Keratinocyte (primary cell): ENCODE results near the gene DGLUCY. TPM values are rescaled to one million over a fixed set of nuclear protein-coding genes. Genes with fewer than 3 reads are reported as not detected.
"Not testable (repeated sequence)": the region's sequence is repeated elsewhere in the genome, so short reads cannot be mapped to it uniquely, and the experiment has no call there.

Experiments used
- DNase-seq: peaks from one replicate; pipeline ENCODE4 v3.0.0-alpha.2; 2011; ENCODE audit warnings: low read depth, missing footprints, low spot score
- FAIRE-seq: peaks from 2 replicates; lab custom pipeline; 2011; peaks lifted over from hg19 to GRCh38; lab: Jason Lieb, UNC
- H2AFZ ChIP-seq: 2 replicates; pipeline ENCODE4 v1.6.0; 2012; ENCODE audit warnings: low read length, control low read depth, inconsistent platforms; ENCODE audit not compliant: control insufficient read depth
- H3K27ac ChIP-seq: 2 replicates; pipeline ENCODE4 v1.5.1; 2011; ENCODE audit warnings: low read length; ENCODE audit not compliant: control insufficient read depth, insufficient read depth
- H3K27me3 ChIP-seq: 3 replicates; pipeline ENCODE4 v1.6.0; 2011; ENCODE audit warnings: low read length; ENCODE audit not compliant: control insufficient read depth, insufficient read depth; ENCODE audit errors: extremely low read depth
- H3K36me3 ChIP-seq, 2 experiments: 2 replicates in 1 of 2; 3 replicates in 1 of 2; pipeline ENCODE4 v1.5.1; 2011; ENCODE audit warnings: low read length in 2 of 2, mild to moderate bottlenecking in 1 of 2; ENCODE audit not compliant: control insufficient read depth in 2 of 2, insufficient read depth in 2 of 2; ENCODE audit errors: extremely low read depth in 1 of 2
- H3K4me1 ChIP-seq: 3 replicates; pipeline ENCODE4 v1.5.1; 2011; ENCODE audit warnings: low read length; ENCODE audit not compliant: control insufficient read depth, insufficient read depth; ENCODE audit errors: extremely low read depth
- H3K4me2 ChIP-seq: 3 replicates; pipeline ENCODE4 v1.6.0; 2011; ENCODE audit warnings: low read depth, low read length; ENCODE audit not compliant: control insufficient read depth, insufficient read depth; ENCODE audit errors: extremely low read depth
- H3K4me3 ChIP-seq, 3 experiments: fragments of 200-600 bp in 1 of 3; sonication (generic) in 1 of 3; 2 replicates in 2 of 3; 3 replicates in 1 of 3; pipeline ENCODE4 v1.5.1; 2011 to 2016; ENCODE audit warnings: low read length in 3 of 3, mild to moderate bottlenecking in 3 of 3, control low read depth in 2 of 3, inconsistent platforms in 1 of 3, low read depth in 1 of 3, mixed read lengths in 1 of 3, mixed run types in 1 of 3, moderate library complexity in 1 of 3; ENCODE audit not compliant: control insufficient read depth in 2 of 3, insufficient read depth in 2 of 3; ENCODE audit errors: extremely low read depth in 1 of 3
- H3K79me2 ChIP-seq: 2 replicates; pipeline ENCODE4 v1.6.0; 2012; ENCODE audit warnings: low read length; ENCODE audit not compliant: control insufficient read depth, insufficient read depth
- H3K9ac ChIP-seq: 3 replicates; pipeline ENCODE4 v1.6.0; 2011; ENCODE audit warnings: low read length; ENCODE audit not compliant: control insufficient read depth, insufficient read depth; ENCODE audit errors: extremely low read depth
- H3K9me1 ChIP-seq: 3 replicates; pipeline ENCODE4 v1.6.0; 2011; ENCODE audit warnings: low read length; ENCODE audit not compliant: control insufficient read depth, insufficient read depth; ENCODE audit errors: extremely low read depth
- H3K9me3 ChIP-seq: 2 replicates; pipeline ENCODE4 v1.5.1; 2012; ENCODE audit warnings: low read depth, low read length; ENCODE audit not compliant: control insufficient read depth
- H4K20me1 ChIP-seq: 3 replicates; pipeline ENCODE4 v1.6.0; 2011; ENCODE audit warnings: low read length; ENCODE audit not compliant: control insufficient read depth, insufficient read depth; ENCODE audit errors: extremely low read depth
- CTCF ChIP-seq, 3 experiments: IDR thresholded peaks in 1 of 3; conservative IDR thresholded peaks in 1 of 3; optimal IDR thresholded peaks in 1 of 3; 2 replicates in 2 of 3; 3 replicates in 1 of 3; pipeline versions ENCODE3 to v1.5.1; 2011; ENCODE audit warnings: low read length in 3 of 3, mild to moderate bottlenecking in 3 of 3, moderate library complexity in 2 of 3, control low read depth in 1 of 3, inconsistent platforms in 1 of 3; ENCODE audit not compliant: insufficient read depth in 2 of 3; ENCODE audit errors: extremely low read depth in 1 of 3
- EZH2 ChIP-seq: IDR thresholded peaks from one replicate; pipeline ENCODE4 v1.6.1; 2012; ENCODE audit warnings: inconsistent platforms, mild to moderate bottlenecking, low read length, moderate library complexity
- dilution Hi-C: fragments of 300-500 bp; cut with MboI; formaldehyde crosslinking; loops from one replicate; pipeline ENCODE4 v1.7.0; 2020; ENCODE audit warnings: low sequenced_read_pairs; ENCODE audit not compliant: extremely low pct_ligation_motif_present
- polyA plus RNA-seq, 5 experiments: library from polyadenylated mRNA; depleted of rRNA in 3 of 5; stranded (reverse) in 3 of 5; stranded (forward) in 1 of 5; unstranded in 1 of 5; fragments of >200 nt; gene quantifications; 1 replicate in 1 of 5; 2 replicates in 3 of 5; 3 replicates in 1 of 5; pipeline versions ENCODE4 v1.2.1 to v1.2.3, GENCODE V29; 2011 to 2012; ENCODE audit warnings: missing spikeins in 2 of 5, low read depth in 1 of 5, low replicate concordance in 1 of 5

The DGLUCY gene
- polyA plus RNA-seq, 1 donor (not counting 4 experiments of a cell fraction or from before 2014, with no cell fraction given), result 19.4 TPM

GRCh38 chr14:91090743-91091142 is 23.1 kb upstream of the DGLUCY start:
- H2AFZ ChIP-seq, result no peak overlapping the region
- FAIRE-seq, result no peak

GRCh38 chr14:91092073-91092472 is 21.8 kb upstream of the DGLUCY start:
- FAIRE-seq (no peak), DNase-seq (no peak)
- dilution Hi-C loops, result no loop called here
- no peaks in the 10 kb centered on the region for H4K20me1 ChIP-seq
- no peaks in the 10 kb centered on the region for H3K79me2 ChIP-seq
- no peak overlapping the region for H3K4me2 ChIP-seq
- no peaks in the 10 kb centered on the region for H3K36me3 ChIP-seq
- H3K27ac ChIP-seq, result no peak overlapping the region
- no peak overlapping the region for H2AFZ ChIP-seq
- peaks cover 9% of the 10 kb centered on the region for H3K4me1 ChIP-seq
- no peak for TF ChIP-seq CTCF (optimal IDR thresholded peaks at IDR 0.05 in 1 of 3, IDR thresholded peaks at IDR 0.05 in 1 of 3, conservative IDR thresholded peaks at IDR 0.05 in 1 of 3; ENCODE audit: extremely low read depth in 1 of 3, insufficient read depth in 2 of 3, low read length in 3 of 3)
- no peak for TF ChIP-seq EZH2
- no peak overlapping the region for H3K4me3 ChIP-seq
- H3K9me1 ChIP-seq, result no peaks in the 10 kb centered on the region
- H3K9me3 ChIP-seq, result no peaks in the 10 kb centered on the region
- H3K9ac ChIP-seq, result no peak overlapping the region
- H3K27me3 ChIP-seq, result no peaks in the 10 kb centered on the region

More at GRCh38 chr14:91090743-91091142, 23.1 kb upstream of the DGLUCY start:
- Histone ChIP-seq H3K9ac (no peak overlapping the region), H3K4me2 (no peak overlapping the region), H3K79me2 (no peaks in the 10 kb centered on the region), H3K9me3 (no peaks in the 10 kb centered on the region), H3K27ac (no peak overlapping the region), H3K27me3 (no peaks in the 10 kb centered on the region), H4K20me1 (no peaks in the 10 kb centered on the region), H3K4me3 (no peak overlapping the region), H3K36me3 (no peaks in the 10 kb centered on the region), H3K9me1 (no peaks in the 10 kb centered on the region), H3K4me1 (peaks cover 12% of the 10 kb centered on the region)
- dilution Hi-C loops, result no loop called here
- DNase-seq, result no peak
- no peak for TF ChIP-seq EZH2
- no peak for TF ChIP-seq CTCF (optimal IDR thresholded peaks at IDR 0.05 in 1 of 3, IDR thresholded peaks at IDR 0.05 in 1 of 3, conservative IDR thresholded peaks at IDR 0.05 in 1 of 3; ENCODE audit: extremely low read depth in 1 of 3, insufficient read depth in 2 of 3, low read length in 3 of 3)

GRCh38 chr14:91093743-91094472 is 20.0 kb upstream of the DGLUCY start:
- H3K4me3 ChIP-seq, dilution Hi-C loops, H3K9me1 ChIP-seq, H3K4me2 ChIP-seq, H3K4me1 ChIP-seq, H3K36me3 ChIP-seq, H3K9me3 ChIP-seq, H3K27ac ChIP-seq, DNase-seq, H4K20me1 ChIP-seq, H2AFZ ChIP-seq, H3K9ac ChIP-seq, H3K27me3 ChIP-seq, H3K79me2 ChIP-seq: not testable (repeated sequence)
- FAIRE-seq, result peak; percentile 36
